Stomach (tissue), 9 donors: ENCODE data around the gene AGFG1. TPM values are rescaled to one million over a fixed set of nuclear protein-coding genes. Genes with fewer than 3 reads are reported as not detected.

Experiments
- DNase-seq, 2 donors: peaks; one replicate each; pipeline versions ENCODE4 v3.0.0 to v3.0.0-alpha.2; 2013 to 2019
- H3K27ac ChIP-seq, 5 donors: fragments of 200-600 bp in 4 of 5; sonication (generic) in 4 of 5; one replicate each; pipeline ENCODE4 v1.5.1; 2013 to 2019; ENCODE audit warnings: mild to moderate bottlenecking in 1 of 5, moderate library complexity in 1 of 5
- H3K27me3 ChIP-seq, 3 donors: fragments of 200-600 bp; sonication (generic); one replicate each; pipeline ENCODE4 v1.5.1; 2017 to 2019; ENCODE audit warnings: mixed run types in 1 of 3
- H3K36me3 ChIP-seq, 4 donors: fragments of 200-600 bp; sonication (generic); 1 replicate in 3 of 4; 2 replicates in 1 of 4; pipeline ENCODE4 v1.5.1; 2016 to 2019
- H3K4me1 ChIP-seq, 4 donors: fragments of 200-600 bp; sonication (generic); one replicate each; pipeline ENCODE4 v1.5.1; 2016 to 2019
- H3K4me3 ChIP-seq, 4 donors: fragments of 200-600 bp; sonication (generic) in 3 of 4; one replicate each; pipeline ENCODE4 v1.5.1; 2016 to 2019; ENCODE audit warnings: mild to moderate bottlenecking in 1 of 4
- H3K9me3 ChIP-seq, 4 donors: fragments of 200-600 bp; sonication (generic); one replicate each; pipeline ENCODE4 v1.5.1; 2016 to 2019
- EP300 ChIP-seq: sonication (generic); formaldehyde crosslinking; IDR thresholded peaks from one replicate; pipeline ENCODE4 v1.6.1; 2017; ENCODE audit warnings: antibody characterized with exemption
- POLR2A ChIP-seq, 4 donors: fragments of 450-650 bp; IDR thresholded peaks; one replicate each; pipeline ENCODE4 v1.6.1; 2016; ENCODE audit warnings: antibody characterized with exemption in 4 of 4, control low read depth in 2 of 4, mild to moderate bottlenecking in 1 of 4, moderate library complexity in 1 of 4
- POLR2AphosphoS5 ChIP-seq, 3 donors: sonication (generic); formaldehyde crosslinking; IDR thresholded peaks; one replicate each; pipeline ENCODE4 v1.6.1; 2016; ENCODE audit warnings: antibody characterized with exemption in 3 of 3
- WGBS, 5 donors: extraction: QIAGEN DNeasy Blood & Tissue Kit in 3 of 5; methylation state at CpG; one replicate each; pipeline versions ENCODE4 v1.1.5 to v1.1.7; 2013 to 2018; 5-methylcytosine and 5-hydroxymethylcytosine counted together
- intact Hi-C: fragments of 100-400 bp; cut with DNase I; formaldehyde crosslinking; loops from one replicate; pipeline ENCODE4 v1.15.1; 2023; ENCODE audit warnings: low total_unique reads
- polyA plus RNA-seq, 3 donors: library from polyadenylated mRNA; stranded (reverse); fragments of 200-250 nt; gene quantifications; one replicate each; pipeline ENCODE4 v1.2.3, GENCODE V29; 2013
- total RNA-seq, 5 donors: library from RNA; depleted of rRNA; stranded (reverse); fragments of >200 nt; gene quantifications; one replicate each; pipeline versions ENCODE4 v1.1.0 to v1.2.3, GENCODE V29; 2014 to 2016
- TF ChIP-seq, protein P1 (sequence below), 7 experiments: fragments of 450-650 bp in 4 of 7; fragments of 200-600 bp in 3 of 7; sonication (generic) in 3 of 7; IDR thresholded peaks; one replicate each; pipeline ENCODE4 v1.5.1; 2016 to 2019; ENCODE audit warnings: antibody characterized with exemption in 7 of 7, control low read depth in 2 of 7, mild to moderate bottlenecking in 1 of 7
- donor health status: healthy with polysubstance abuse.
- donor health status: Bipolar disorder and iron deficiency.
- donor health status: healthy.

Gene AGFG1
- total and polyA plus RNA-seq, 8 donors: 16.1 to 119 (median 35.7) TPM

DNA sequence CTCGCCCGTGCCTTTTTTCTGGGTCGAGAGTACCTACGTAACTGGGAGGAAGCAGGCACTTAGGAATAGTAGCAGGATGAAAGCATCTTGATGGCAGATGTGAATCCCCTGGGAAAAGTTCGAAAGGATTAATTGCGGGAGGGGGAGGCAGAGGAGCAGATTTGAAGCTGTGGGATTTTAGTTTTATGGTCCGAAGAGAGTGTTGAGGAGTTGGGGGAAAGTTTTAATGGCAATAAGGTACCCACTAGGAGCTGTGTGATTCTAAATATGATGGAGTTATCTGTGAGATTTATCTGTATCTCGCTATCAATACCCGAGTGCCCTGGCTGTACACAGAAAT lies 1.1 kb downstream of the AGFG1 start:
- Histone ChIP-seq H3K9me3 (no peaks in the 10 kb centered on the region), H3K4me1 (peaks cover 10 to 59% (median 39%) of the 10 kb centered on the region in 4 donors), H3K36me3 (peaks cover 0 to 3% (median 0%) of the 10 kb centered on the region in 4 donors), H3K4me3 (peak overlapping the region; percentile 97 to 98 (median 97)), H3K27ac (peak overlapping the region; percentile 90 to 97 (median 95)), H3K27me3 (no peaks in the 10 kb centered on the region)
- no peak for DNase-seq
- intact Hi-C loops: no loop called here
- WGBS, 5 donors: 0 to 2% (median 1%) methylated on average over 9 of the region's 9 CpGs
- TF ChIP-seq EP300: no peak

DNA sequence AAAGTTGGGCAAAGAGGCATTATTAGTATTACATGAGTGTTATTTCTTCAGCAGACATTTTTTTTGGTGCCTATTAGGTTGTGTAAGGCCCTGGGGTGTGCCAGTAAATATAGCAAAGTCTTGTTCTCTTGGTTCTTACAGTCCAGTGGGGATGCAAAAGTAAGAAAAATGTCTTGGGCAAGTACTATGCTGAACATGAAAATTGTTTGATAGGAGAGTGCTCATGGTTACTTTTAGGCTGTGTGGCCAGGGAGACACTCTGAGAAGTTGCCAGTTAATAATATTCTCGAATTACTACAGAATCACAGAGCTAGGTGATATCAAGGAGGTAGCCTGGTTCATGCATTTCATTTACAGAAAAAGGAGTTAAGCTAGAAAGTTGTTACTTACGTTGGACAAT lies 1.9 kb downstream of the AGFG1 start:
- DNase-seq: no peak
- Histone ChIP-seq H3K9me3 (no peaks in the 10 kb centered on the region), H3K4me3 (peak overlapping the region in 3 of 4 donors; percentile 97 to 98 (median 97)), H3K27me3 (no peaks in the 10 kb centered on the region), H3K27ac (peak overlapping the region in 3 of 5 donors; percentile 16 to 97 (median 29)), H3K4me1 (peaks cover 10 to 65% (median 42%) of the 10 kb centered on the region in 4 donors), H3K36me3 (peaks cover 0 to 3% (median 0%) of the 10 kb centered on the region in 4 donors)
- TF ChIP-seq EP300 (no peak), POLR2AphosphoS5 (IDR thresholded peaks at IDR 0.05) (no peak), POLR2A (IDR thresholded peaks at IDR 0.05) (no peak)
- TF ChIP-seq, protein P1, sequence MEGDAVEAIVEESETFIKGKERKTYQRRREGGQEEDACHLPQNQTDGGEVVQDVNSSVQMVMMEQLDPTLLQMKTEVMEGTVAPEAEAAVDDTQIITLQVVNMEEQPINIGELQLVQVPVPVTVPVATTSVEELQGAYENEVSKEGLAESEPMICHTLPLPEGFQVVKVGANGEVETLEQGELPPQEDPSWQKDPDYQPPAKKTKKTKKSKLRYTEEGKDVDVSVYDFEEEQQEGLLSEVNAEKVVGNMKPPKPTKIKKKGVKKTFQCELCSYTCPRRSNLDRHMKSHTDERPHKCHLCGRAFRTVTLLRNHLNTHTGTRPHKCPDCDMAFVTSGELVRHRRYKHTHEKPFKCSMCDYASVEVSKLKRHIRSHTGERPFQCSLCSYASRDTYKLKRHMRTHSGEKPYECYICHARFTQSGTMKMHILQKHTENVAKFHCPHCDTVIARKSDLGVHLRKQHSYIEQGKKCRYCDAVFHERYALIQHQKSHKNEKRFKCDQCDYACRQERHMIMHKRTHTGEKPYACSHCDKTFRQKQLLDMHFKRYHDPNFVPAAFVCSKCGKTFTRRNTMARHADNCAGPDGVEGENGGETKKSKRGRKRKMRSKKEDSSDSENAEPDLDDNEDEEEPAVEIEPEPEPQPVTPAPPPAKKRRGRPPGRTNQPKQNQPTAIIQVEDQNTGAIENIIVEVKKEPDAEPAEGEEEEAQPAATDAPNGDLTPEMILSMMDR (IDR thresholded peaks at IDR 0.05): no peak
- intact Hi-C loops: no loop called here
- 19 to 28% (median 22%) methylated on average over 2 of the region's 2 CpGs for WGBS, 5 donors

DNA sequence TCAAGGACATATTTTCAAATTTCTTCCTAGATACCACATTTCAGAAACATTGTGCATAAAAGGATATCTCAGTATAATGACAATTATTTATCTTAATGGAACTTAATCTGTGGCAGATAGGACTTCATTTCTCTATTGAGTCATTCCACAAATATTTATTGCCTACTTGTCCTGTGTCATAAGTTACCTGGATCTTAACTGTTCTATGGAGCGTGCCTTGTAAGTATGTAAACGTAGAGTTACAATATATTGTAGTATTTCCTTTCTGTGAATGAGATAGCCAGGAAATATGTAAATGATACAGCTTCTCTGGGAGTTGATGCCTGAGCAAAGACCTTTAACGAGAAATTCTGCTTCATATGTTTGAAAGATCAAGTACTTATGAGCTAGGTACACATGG lies 2.5 kb downstream of the AGFG1 start:
- Histone ChIP-seq H3K4me3 (peak overlapping the region in 2 of 4 donors; percentile 97 to 98), H3K36me3 (peaks cover 0 to 3% (median 0%) of the 10 kb centered on the region in 4 donors), H3K27ac (peak overlapping the region in 2 of 5 donors; percentile 29 to 97), H3K4me1 (peaks cover 10 to 71% (median 42%) of the 10 kb centered on the region in 4 donors), H3K27me3 (no peaks in the 10 kb centered on the region), H3K9me3 (no peaks in the 10 kb centered on the region)
- TF ChIP-seq POLR2A (IDR thresholded peaks at IDR 0.05) (no peak), POLR2AphosphoS5 (IDR thresholded peaks at IDR 0.05) (no peak), EP300 (no peak)
- TF ChIP-seq, protein P1 (IDR thresholded peaks at IDR 0.05): no peak
- no peak for DNase-seq
- intact Hi-C loops: no loop called here
- WGBS, 5 donors: 18 to 40% (median 33%) methylated on average over 3 of the region's 3 CpGs

DNA sequence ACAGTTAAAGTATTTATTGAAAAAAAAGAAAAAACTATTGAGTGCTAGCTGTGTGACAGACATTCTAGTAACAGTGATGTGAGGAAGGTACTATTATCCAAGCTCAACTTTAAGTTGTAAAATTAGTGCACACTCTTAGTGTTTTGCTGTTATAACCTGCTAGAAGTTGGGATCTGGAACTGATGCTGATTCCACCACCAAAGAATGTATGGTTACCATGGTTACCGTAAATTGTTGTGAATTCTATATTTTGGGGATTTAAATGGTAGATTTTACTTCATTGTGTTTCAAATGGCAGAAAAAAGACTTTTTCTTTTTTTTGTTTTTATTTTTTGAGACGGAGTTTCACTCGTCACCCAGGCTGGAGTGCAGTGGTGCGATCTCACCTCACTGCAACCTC lies 5.3 kb downstream of the AGFG1 start:
- no peak for DNase-seq
- intact Hi-C loops: no loop called here
- Histone ChIP-seq H3K9me3 (no peaks in the 10 kb centered on the region), H3K4me1 (peaks cover 25 to 85% (median 55%) of the 10 kb centered on the region in 4 donors), H3K4me3 (no peak overlapping the region), H3K27ac (no peak overlapping the region), H3K36me3 (peaks cover 0 to 3% (median 0%) of the 10 kb centered on the region in 4 donors), H3K27me3 (no peaks in the 10 kb centered on the region)
- TF ChIP-seq EP300: no peak
- no peak for TF ChIP-seq POLR2AphosphoS5 (IDR thresholded peaks at IDR 0.05)
- no peak for TF ChIP-seq POLR2A (IDR thresholded peaks at IDR 0.05)
- TF ChIP-seq, protein P1 (IDR thresholded peaks at IDR 0.05): no peak
- 90 to 96% (median 95%) methylated on average over 4 of the region's 4 CpGs for WGBS, 5 donors

DNA sequence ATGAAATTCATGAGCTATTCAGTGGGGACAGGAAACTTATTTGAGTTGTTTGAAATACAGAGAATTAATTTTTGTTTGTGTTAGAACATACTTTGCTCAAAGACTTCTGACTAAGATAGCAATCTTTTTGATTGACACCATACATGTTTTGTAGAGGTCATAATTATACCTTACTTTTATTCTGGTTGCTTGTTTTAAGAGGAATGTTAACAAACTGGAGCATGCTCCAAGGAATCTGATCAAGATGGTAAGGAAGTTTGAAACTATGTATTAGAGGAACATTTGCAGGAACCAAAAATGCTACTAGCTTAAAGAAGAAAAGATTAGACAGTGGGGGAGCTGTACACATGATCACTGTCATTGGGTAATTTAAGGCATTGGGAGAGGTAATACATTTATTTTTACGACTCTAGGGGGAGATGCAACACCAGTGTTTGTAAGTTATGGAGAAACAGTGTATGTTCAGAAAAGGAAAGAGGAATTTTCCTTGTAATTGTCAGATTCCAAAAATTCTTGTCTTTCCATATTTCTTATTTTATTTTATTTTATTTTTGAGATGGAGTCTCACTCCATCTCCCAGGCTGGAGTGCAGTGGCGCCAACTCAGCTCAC lies 8.0 kb downstream of the AGFG1 start:
- peak in 1 of 2 donors; percentile 50 for DNase-seq
- no peaks in the 10 kb centered on the region for H3K27me3 ChIP-seq
- WGBS, 5 donors: 48 to 60% (median 52%) methylated on average over 2 of the region's 2 CpGs
- no peak overlapping the region for H3K27ac ChIP-seq
- TF ChIP-seq EP300: no peak
- no peak for TF ChIP-seq POLR2AphosphoS5 (IDR thresholded peaks at IDR 0.05)
- TF ChIP-seq, protein P1 (IDR thresholded peaks at IDR 0.05): peak in 1 of 7 experiments; percentile 26
- TF ChIP-seq POLR2A (IDR thresholded peaks at IDR 0.05): no peak
- no peaks in the 10 kb centered on the region for H3K9me3 ChIP-seq
- intact Hi-C loops: no loop called here
- H3K36me3 ChIP-seq: peaks cover 0 to 3% (median 0%) of the 10 kb centered on the region in 4 donors
- peaks cover 14 to 87% (median 48%) of the 10 kb centered on the region in 4 donors for H3K4me1 ChIP-seq
- no peak overlapping the region for H3K4me3 ChIP-seq
